Superior temporal gyrus (tissue), 1 donor: Measurements from ENCODE around the gene SRSF5.

ENCODE experiments used
- DNase-seq: peaks from one replicate; pipeline ENCODE4 v3.0.0-alpha.2; 2016; ENCODE audit errors: extremely low spot score

The SRSF5 gene

DNA sequence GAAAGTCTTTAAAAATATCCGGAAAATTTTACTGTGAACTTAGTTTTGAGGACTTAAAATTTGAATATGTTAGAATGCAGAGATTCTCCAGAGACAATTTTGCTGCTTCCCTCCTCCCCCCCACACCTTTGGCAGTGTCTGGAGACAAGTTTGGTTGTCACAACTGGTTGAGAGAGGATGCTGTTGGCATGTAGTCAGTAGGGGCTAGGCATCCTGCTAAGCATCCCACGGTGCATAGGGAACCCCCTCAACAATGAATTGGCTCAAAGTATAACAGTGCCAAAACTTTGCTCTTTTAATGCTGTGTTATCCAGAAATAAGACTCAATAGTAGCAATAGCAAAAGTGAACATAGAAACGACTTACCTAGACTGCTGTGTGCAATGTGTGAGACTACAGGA, 3.6 kb downstream of the SRSF5 start:
- no peak for DNase-seq

DNA sequence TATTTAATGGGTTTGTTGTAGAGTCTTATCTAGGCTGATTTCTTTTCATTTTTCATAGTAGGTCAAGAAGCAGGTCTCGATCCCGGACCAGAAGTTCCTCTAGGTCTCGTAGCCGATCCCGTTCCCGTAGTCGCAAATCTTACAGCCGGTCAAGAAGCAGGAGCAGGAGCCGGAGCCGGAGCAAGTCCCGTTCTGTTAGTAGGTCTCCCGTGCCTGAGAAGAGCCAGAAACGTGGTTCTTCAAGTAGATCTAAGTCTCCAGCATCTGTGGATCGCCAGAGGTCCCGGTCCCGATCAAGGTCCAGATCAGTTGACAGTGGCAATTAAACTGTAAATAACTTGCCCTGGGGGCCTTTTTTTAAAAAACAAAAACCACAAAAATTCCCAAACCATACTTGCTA, 4.2 kb downstream of the SRSF5 start:
- DNase-seq, result no peak

DNA sequence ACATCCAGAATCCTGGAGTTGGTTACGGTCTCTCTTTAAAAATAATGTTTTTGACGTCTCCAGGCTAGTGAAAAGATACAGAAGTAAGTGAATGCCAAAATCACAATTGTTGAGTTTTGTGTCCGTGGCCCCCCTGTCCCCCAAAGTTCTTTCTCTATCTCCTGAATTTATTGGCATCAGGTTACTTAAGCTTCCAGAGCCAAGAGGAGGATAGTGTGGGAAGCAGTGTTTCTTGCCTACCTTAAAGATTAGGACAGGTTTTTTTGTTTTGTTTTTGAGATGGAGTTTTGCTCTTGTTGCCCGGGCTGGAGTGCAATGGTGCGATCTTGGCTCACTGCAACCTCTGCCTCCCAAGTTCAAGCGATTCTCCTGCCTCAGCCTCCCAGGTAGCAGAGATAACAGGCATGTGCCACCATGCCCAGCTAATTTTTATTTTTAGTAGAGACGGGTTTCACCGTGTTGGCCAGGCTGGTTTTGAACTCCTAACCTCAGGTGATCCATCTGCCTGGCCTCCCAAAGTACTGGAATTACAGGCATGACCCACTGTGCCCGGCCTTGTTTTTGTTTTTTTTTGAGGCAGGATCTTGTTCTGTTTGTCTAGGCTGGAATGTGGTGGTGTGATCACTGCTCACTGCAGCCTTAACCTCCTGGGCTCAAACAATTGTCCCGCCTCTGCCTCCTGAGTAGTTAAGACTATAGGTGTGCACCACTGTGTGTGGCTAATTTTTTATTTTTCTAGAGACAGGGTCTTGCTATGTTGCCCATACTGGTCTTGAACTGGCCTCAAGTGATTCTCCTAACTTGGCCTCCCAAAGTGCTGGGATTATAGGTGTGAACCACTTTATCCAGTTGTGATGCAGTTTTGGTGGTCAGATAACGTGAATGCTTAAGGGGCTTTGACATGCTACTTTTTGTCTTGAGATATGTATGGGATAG, 5.4 kb downstream of the SRSF5 start:
- no peak for DNase-seq

DNA sequence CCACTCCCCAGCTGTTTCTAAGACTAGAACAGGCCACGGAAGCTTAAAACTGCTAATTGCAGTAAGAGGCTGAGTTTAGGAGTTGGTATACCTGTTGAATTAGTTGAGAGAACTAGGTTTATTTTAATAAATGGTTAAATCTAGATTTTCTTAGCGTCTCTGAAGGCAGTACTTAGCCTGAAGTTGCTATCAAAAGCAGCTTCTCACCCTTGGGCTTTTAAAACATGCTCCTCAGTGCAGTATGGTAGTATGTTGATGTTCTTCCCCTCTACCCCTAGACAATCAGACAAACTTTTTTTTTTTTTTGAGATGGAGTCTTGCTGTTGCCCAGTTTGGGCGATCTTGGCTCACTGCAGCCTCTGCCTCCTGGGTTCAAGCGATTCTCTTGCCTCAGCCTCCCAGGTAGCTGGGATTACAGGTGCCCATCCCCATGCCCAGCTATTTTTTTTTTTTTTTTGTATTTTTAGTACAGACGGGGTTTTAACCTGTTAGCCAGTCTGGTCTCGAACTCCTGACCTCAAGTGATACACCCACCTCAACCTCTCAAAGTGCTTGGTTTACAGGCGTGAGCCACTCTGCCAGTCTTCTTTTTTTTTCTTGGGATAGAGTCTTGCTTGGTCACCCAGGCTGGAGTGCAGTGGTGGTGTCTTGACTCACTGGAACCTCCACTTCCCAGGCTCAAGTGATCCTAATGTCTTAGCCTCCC, 6.8 kb downstream of the SRSF5 start:
- DNase-seq, result no peak

DNA sequence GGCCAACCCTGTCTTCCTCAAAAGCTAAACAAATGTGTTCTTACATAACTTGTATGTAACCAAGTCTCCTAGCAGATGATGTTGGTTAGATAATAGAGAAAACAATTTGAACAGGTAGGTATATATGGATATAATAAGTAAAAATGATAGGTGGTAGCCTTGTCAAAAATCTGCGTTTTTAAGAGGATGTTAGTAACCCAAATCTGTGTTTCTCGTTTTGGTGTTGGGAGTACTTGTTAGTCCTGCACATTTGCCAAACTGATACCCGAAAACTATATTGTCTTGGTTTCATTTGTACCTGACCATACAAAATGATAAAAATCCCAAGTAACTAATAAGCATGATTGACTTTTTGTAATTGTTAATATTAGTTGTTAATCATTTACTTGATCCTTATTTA, 8.1 kb downstream of the SRSF5 start:
- DNase-seq, result no peak

DNA sequence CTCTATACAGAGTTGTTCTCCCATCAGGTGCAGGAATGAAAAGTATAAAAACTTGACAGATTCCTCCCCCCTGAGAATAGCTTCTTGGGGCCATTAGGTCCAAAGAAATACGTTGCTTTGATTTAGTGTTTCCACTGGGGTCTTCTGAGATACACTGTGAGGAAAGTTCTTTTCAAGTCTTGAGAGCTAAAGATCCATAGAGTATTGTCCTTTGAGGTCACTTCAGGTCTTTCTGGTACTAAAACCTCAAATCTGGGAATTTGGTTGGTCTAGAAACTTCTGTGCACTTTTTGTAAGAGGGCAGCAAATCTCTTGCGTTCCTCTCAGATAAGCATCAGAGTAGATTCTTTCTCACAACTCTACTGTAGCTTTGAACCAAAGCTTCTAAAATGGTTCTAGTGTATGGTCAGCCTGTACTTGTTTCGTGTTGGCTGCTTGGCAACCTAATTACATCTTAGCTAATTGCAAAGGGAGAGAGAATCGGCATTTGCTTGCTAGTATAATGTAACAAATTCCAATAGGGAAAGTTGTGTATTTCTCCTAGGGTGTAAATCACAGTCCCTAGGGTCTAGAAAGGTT, 10.0 kb downstream of the SRSF5 start:
- DNase-seq, result no peak

DNA sequence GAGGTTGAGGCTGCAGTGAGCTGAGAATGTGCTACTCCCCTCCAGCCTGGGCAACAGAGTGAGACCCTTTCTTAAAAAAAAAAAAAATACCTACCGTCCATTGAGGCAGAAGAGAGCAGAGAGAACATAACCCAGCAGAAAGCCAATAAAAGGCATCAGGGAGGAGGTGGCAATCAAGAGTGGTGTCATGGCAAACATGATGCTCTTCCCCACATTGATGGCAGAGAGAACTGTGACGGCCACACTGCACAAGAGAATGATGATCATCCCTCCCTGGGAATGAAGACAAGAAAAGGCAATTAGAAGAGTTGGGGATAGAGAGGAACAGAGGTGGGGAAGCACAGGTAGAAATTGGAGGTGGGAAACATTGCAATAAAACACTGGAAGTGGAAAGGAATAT, 12.1 kb downstream of the SRSF5 start:
- no peak for DNase-seq

DNA sequence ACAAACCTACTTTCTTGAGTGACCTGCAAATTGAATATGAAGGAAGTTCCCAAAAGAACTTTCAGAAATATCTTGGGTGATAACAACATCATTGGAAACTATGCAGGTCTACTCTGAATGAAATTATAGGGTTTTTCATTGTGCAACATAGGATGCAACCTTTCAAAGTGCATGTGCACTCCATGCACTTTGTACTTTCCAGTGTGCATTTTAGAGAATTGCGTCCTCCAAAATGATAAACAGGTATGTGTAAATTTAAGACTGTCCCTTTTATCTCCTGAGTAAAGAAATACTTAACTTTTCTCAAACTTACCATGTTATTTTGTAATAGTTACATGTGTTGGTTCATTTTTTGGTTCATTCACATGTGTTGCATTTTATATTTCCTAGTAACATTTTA, 13.2 kb downstream of the SRSF5 start:
- DNase-seq, result no peak

DNA sequence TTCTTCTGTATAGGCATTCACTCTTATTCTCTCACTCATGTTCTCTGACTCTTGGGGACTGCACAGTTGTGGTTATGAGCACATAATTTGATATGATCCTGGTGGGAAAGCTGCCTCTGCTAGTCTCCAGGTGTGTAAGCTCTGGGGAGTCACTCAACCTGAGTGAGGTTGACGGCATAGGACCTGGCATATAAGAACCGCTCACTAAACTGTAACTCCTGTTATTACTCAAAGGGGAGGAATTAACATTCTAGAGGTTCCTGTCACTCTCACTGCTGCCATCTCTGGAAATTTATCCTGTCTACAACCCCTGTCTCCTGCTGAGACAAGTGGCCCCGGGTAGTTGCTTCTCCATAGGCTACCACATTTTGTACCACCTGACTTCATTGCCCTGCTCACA, 14.0 kb downstream of the SRSF5 start:
- DNase-seq, result no peak

DNA sequence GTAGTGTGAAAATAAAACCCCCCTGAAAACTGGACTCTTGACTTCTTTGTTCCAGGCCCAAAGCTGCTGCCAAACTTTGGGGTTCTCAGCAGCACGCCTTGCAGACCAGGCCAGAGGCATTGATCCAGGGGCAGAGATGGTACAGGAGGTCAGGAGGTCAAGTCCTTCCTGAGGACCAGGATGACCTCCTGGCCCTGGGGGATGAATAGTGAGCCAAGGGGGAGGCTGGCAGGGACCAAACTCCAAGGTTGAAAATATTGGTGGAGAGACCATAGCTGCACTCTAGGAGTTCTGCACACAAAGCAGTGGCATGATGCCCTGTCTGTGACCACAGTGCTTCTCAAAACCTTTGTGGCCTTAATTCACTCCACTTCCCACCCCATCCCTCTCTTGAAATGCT, 18.0 kb downstream of the SRSF5 start:
- no peak for DNase-seq

DNA sequence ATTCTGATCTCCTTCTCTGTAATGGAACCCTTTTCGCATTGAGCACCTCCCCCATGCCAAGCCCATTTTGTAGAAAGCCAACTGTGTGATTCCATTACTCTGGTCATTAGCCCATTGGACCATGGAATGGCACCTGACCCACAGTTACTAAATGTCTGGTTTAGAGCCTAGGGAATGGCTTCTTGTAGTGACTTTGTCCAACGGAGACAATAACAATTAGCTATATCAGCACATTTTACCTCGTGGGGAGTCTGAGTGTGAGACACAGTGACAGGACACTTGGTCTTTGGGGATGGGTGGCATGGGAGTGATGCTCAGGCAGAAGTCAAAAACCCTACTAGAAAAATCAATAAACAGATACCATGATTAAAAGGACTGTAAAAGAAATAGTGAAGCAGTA, 19.7 kb downstream of the SRSF5 start:
- DNase-seq, result no peak

DNA sequence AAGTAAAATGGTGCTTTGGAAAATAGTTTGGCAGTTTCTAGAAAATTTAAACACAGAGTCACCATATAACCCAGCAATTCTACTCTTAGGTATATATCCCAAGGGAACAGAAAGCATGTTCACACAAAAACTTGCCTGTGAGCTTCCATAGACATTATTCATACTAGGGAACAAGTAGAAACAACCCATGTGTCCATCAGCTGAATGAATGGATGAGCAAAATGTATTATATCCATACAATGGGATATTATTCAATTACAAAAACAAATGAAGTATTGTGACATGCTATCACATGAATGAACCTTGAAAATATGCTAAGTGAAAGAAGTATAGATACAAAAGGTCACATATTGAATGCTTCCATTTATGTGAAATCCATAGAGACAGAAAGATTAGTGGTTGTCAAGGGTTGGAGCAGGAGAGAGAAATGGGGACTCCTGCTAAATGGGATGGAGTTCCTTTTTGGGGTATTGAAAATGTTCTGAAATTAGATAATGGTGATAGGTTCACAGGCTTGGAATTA, 22.2 kb downstream of the SRSF5 start:
- no peak for DNase-seq

DNA sequence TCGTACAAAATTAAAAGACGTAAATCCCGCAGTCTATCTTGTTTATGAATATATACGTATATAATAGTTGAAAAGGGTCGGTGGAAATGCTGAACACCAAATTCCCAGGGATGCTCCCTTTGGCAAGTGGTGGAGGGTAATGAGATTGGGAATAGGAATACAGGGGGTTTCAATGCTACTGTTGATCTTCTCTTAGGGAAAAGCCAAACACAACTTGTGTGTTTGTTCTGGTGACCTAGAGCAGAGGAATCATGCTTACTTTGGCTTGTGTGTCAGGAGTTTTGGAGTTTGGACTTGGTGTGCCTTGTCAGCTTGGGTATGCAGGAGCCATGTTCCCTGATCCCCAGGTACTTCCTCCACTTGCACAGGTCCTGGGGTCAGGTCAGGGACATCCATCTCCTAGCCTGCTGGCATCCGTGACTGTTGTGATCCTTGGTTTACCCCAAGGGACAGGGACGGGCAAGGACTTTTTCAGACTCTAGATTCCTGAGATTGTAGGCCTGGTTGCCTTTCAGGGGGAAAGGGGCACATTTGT, 26.0 kb downstream of the SRSF5 start:
- DNase-seq, result no peak

DNA sequence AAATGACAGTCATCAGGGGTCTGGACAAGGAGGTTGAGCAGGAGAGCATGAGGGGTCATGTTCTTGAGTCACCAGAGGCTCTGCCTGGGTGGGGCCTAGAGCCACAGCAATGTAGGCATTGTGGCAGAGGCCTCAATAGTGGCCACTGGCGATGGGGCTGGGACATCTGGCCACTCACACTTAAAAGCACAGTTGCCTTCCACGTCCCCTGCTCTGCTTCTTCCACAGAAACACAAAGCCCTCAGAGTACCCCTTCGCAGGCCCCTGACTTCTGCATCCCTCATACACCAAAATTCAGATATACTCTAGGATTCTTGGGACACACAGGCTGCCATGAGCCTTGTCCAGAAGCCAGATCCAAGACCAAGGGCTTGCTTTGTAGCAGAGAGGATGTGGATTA, 27.8 kb downstream of the SRSF5 start:
- DNase-seq, result no peak

DNA sequence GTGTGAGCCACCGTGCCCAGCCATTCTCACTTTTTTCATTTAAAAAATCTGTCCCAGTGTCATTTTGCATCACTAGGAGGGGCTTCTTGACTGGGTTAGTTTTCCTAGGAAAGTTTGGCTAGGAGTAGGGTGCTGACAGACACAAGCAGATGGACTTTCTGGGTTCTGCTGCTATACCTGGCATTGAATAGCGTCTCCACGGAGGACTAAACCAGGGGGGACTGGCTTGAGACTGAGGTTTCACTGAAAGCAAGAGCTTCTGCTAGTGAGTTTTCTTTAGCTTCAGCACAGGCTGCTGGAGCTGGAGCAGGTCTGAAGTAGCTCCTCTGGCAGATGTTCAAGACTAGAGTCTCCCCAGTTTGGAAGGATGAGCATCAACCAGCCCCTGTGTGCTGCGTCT, 28.7 kb downstream of the SRSF5 start:
- DNase-seq, result no peak

DNA sequence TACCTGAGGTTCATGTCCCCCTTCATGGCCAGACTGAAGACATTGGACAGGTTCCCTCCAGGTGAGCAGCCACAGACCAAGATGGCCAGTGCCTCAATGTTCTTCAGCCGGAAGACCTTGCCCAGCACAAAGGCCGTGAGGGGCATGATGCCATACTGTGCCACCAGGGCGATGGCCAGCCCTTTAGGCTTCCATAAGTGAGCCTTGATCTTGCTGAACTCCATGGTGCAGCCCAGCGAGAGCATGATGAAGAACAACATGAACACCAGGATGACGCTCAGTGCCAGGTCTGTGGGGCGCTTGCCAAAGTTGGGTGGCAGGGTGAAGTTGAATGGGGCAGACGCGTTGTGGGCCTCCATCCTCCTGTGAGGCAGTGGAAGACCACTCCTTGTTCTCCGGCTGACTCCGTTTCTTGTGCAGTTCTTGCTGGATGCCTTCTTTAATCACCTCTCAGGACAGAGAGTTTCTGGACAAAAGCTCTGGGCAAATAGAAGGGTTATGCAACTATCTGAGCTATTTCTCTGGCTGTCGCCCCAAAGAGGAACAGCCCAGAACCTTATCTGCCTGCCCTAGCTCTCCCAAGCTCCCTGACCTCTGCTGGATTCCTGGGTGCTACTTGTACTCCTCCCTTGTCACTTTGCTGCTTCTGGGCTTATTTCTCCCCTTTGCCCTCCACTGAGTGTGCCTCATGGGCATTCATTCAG, 30.0 kb downstream of the SRSF5 start, which contains the start of gene SLC10A1:
TSS of gene SLC10A1 (minus strand) at position 445 of the 704 bp plus-strand sequence. CDS start at position 359, 86 bp downstream.
- no peak for DNase-seq

DNA sequence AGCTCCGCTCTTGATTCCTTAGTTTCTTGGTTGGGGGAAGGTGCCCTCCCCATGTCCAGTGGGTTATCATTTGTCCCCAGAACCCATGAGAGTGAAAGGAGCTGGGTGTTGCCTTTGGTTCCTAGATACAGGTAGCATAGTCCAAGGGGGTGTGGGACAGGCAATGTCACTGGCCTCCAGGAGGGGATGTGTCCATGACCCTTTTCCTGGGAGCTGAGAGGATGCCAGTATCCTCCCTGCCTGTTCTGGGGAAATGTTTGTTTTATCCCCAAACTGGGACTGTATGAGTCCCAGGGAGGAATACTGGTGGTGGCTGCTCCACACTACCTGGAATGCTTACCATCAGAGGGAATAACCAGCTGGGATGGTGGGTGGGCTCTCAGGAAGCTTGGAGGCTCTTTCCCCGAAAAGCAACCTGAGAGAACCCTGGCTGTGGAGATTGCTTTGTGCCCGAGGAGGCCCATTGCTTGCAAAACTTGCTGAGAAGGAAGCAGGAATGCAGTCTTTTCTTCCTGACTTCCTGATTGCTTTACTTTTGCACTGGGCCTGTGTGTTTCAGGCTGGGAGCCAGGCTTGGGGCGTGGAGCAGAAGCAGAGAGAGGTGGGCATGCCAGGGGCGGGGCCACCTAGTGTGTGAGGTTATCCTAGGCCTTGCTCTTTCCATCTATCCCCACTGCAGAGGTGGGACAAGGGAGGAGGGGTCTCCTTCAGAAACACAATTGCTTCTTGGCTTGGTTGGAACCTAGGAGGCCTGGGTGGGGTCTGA, 30.8 kb downstream of the SRSF5 start:
- DNase-seq, result no peak

DNA sequence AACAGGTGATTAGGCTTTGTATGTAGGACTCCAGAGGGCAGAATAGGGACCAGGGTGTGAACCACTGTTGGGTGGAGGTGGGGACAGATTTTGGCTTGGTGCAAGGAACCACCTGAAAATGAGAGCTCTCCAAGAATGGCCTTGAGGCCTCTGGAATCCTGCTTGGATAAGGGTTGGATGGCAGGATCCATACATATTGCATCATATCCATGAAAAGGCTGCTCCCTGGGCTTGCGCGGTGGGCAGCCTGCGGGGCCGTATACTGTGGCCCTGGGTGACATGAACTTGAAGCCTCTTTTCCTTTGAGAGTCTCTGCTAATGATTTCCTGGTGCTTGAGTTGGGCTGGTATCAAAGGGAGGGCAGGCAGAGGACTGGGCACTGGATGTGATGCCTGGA, 31.4 kb downstream of the SRSF5 start:
- DNase-seq, result no peak

DNA sequence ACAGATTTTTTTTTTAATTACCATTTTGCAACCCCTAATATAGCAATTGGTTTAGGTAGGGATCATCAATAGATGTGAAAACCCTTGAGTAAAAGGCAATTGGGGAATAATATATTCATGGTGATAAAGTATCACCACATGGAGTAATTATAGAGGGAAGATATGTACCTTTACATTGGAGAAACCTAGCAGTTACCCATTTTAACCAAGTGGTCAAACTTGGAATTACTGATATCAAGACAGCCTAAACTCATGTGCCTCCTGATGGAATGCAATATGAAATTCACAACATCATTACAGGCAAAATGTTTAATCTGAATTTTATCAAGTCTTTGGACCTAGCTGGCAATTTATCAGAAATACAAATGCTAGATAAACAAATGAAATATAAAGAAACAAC, 36.8 kb downstream of the SRSF5 start:
- no peak for DNase-seq

DNA sequence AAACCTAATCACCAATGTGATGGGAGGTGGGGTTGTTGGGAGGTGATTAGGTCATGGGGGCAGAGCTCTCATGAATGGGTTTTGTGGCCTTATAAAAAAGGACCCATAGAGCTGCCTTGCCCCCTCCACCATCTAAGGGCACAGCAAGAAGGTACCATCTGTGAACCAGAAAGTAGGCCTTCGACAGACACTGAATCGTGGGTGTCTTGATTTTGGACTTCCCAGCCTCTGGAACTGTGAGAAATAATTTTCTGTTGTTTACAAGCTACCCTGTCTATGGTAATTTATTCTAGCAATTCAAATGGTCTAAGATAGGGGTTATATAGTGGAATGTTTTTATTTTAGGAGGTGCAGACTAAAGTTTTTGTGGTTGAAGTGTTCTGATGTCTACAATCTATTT, 38.0 kb downstream of the SRSF5 start:
- no peak for DNase-seq

DNA sequence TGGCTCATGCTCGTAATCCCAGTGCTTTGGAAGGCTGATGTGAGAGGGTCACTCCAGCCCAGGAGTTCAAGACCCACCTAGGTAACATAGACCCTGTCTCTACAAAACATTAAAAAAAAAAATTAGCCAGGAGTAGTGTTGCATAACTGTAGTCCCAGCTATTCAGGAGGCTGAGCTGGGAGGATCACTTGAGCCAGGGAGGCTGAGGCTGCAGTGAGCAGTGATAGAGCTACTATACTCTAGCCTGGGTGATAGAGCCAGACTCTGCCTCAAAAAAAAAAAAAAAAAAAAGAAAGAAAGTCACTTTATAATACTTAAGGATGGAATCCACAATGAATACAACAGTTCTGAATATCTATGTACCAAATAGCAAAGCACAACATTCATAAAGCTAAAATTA, 40.2 kb downstream of the SRSF5 start:
- DNase-seq, result no peak
